K562 (cell line): ENCODE results near the gene AS3MT. TPM values are rescaled to one million over a fixed set of nuclear protein-coding genes. Genes with fewer than 3 reads are reported as not detected.

Source experiments
- ATAC-seq: fragments of 200-7000 bp; cut with Tn5 transposase; 3 replicates; pipeline ENCODE4 v1.9.1; 2020; ENCODE audit warnings: moderate library complexity
- BruUV-seq: library from RNA; stranded (reverse); fragments of 400-500 nt; replicated peaks from 2 replicates; lab custom pipeline; 2021; lab: Mats Ljungman, UMichigan
- CTCF ChIA-PET: fragments of 300-600 bp; formaldehyde crosslinking; extraction: SDS; loops from one replicate; lab custom pipeline; 2021; ENCODE audit warnings: low intra/inter-chr PET ratio; lab: Yijun Ruan, JAX
- POLR2A ChIA-PET: fragments of 300-600, 350-650 bp; sonication (Branson Sonifier 250); formaldehyde crosslinking; extraction: SDS; loops from one replicate; lab custom pipeline; 2021; ENCODE audit warnings: antibody characterized with exemption, inconsistent platforms; lab: Yijun Ruan, JAX
- DNase-seq, 4 experiments: peaks; one replicate each; pipeline versions ENCODE4 v3.0.0 to v3.0.0-alpha.2; 2011 to 2018; ENCODE audit warnings: low spot score in 3 of 4, mixed read lengths in 3 of 4; ENCODE audit errors: extremely low read depth in 1 of 4
- FAIRE-seq: peaks from 2 replicates; lab custom pipeline; 2011; peaks lifted over from hg19 to GRCh38; lab: Jason Lieb, UNC
- H2AFZ ChIP-seq: 2 replicates; pipeline ENCODE4 v1.6.0; 2011; ENCODE audit warnings: low read depth, low read length, control low read depth, inconsistent platforms
- H3K27ac ChIP-seq: fragments of 200-600 bp; 3 replicates; pipeline ENCODE4 v1.8.0; 2011; ENCODE audit warnings: low read depth, mild to moderate bottlenecking, control low read depth, inconsistent platforms, low read length, moderate library complexity, mixed read lengths; ENCODE audit errors: extremely low read depth
- H3K27me3 ChIP-seq, 2 experiments: fragments of 300-600 bp in 1 of 2; 2 replicates in 1 of 2; 3 replicates in 1 of 2; pipeline versions ENCODE4 v1.6.0 to v1.8.0; 2011; ENCODE audit warnings: inconsistent platforms in 2 of 2, low read length in 2 of 2, mild to moderate bottlenecking in 1 of 2, mixed read lengths in 1 of 2, moderate library complexity in 1 of 2; ENCODE audit not compliant: control insufficient read depth in 2 of 2, insufficient read depth in 2 of 2
- H3K36me3 ChIP-seq: fragments of 300-600 bp; 3 replicates; pipeline ENCODE4 v1.8.0; 2011; ENCODE audit warnings: mild to moderate bottlenecking, low read length, inconsistent platforms; ENCODE audit not compliant: control insufficient read depth, insufficient read depth
- H3K4me1 ChIP-seq, 2 experiments: fragments of 200-600 bp in 1 of 2; replicated peaks in 1 of 2; 2 replicates in 1 of 2; 3 replicates in 1 of 2; pipeline versions ENCODE4 v1.5.1 to v1.8.0; 2011; ENCODE audit warnings: inconsistent platforms in 2 of 2, low read length in 2 of 2, mild to moderate bottlenecking in 1 of 2, mixed read lengths in 1 of 2, moderate library complexity in 1 of 2; ENCODE audit not compliant: control insufficient read depth in 2 of 2, insufficient read depth in 2 of 2
- H3K4me2 ChIP-seq: 2 replicates; pipeline ENCODE4 v1.6.1; 2011; ENCODE audit warnings: low read length, control low read depth, inconsistent platforms, mixed read lengths; ENCODE audit not compliant: insufficient read depth
- H3K4me3 ChIP-seq: fragments of 200-600 bp; sonication (generic), shearing (Covaris generic); 2 replicates; pipeline ENCODE4 v1.5.1; 2016; ENCODE audit warnings: control low read depth, inconsistent platforms
- H3K79me2 ChIP-seq: fragments of 200-600 bp; 3 replicates; pipeline ENCODE4 v1.8.0; 2011; ENCODE audit warnings: low read length, inconsistent platforms; ENCODE audit not compliant: control insufficient read depth, insufficient read depth
- H3K9ac ChIP-seq, 2 experiments: 2 replicates each; pipeline versions ENCODE4 v1.6.0 to v1.6.1; 2011; ENCODE audit warnings: low read depth in 2 of 2, low read length in 2 of 2, control low read depth in 1 of 2, inconsistent platforms in 1 of 2, mild to moderate bottlenecking in 1 of 2, mixed read lengths in 1 of 2; ENCODE audit not compliant: insufficient read depth in 1 of 2
- H3K9me1 ChIP-seq: one replicate; pipeline ENCODE4 v1.6.0; 2011; ENCODE audit warnings: inconsistent platforms, mild to moderate bottlenecking, low read length, moderate library complexity; ENCODE audit not compliant: control insufficient read depth, insufficient read depth
- H3K9me3 ChIP-seq: replicated peaks from 2 replicates; pipeline ENCODE4 v1.5.1; 2011; ENCODE audit warnings: low read depth, low read length, inconsistent platforms; ENCODE audit not compliant: control insufficient read depth, insufficient read depth
- H4K20me1 ChIP-seq: replicated peaks from 2 replicates; pipeline ENCODE4 v1.6.1; 2011; ENCODE audit warnings: low read length, inconsistent platforms, mixed read lengths; ENCODE audit not compliant: control insufficient read depth, insufficient read depth
- ATF2 ChIP-seq: sonication (generic); formaldehyde crosslinking; IDR thresholded peaks from 2 replicates; pipeline ENCODE4 v1.8.1; 2022; ENCODE audit warnings: missing genetic modification reagents
- BRF1 ChIP-seq: IDR thresholded peaks from 3 replicates; pipeline ENCODE4 v1.6.1; 2011; ENCODE audit warnings: borderline replicate concordance, mild to moderate bottlenecking; ENCODE audit not compliant: insufficient read length; ENCODE audit errors: extremely low read depth
- EZH2 ChIP-seq: IDR thresholded peaks from 2 replicates; pipeline ENCODE4 v1.6.1; 2012; ENCODE audit warnings: low read depth, mild to moderate bottlenecking, inconsistent platforms, low read length, borderline replicate concordance
- HMG20B ChIP-seq: fragments of 250-450 bp; sonication (Bioruptor Pico); IDR thresholded peaks from 2 replicates; pipeline ENCODE4 v1.5.0; 2021; ENCODE audit warnings: mild to moderate bottlenecking
- HNRNPUL1 ChIP-seq: fragments of 200-400 bp; formaldehyde crosslinking; IDR thresholded peaks from 2 replicates; pipeline ENCODE4 v1.6.1; 2017; ENCODE audit warnings: low read length
- MBD1 ChIP-seq: fragments of 250-450 bp; sonication (Bioruptor Pico); IDR thresholded peaks from 2 replicates; pipeline ENCODE4 v1.8.0; 2022; ENCODE audit warnings: inconsistent platforms
- MXD1 ChIP-seq: fragments of 250-450 bp; sonication (Bioruptor Pico); IDR thresholded peaks from 2 replicates; pipeline ENCODE4 v1.8.0; 2021; ENCODE audit warnings: borderline replicate concordance, mild to moderate bottlenecking, moderate library complexity; ENCODE audit not compliant: poor library complexity, severe bottlenecking
- NCOA1 ChIP-seq: fragments of 450-650 bp; IDR thresholded peaks from 2 replicates; pipeline ENCODE4 v1.6.1; 2016; ENCODE audit warnings: low read depth
- NFE2 ChIP-seq: IDR thresholded peaks from 2 replicates; pipeline ENCODE4 v1.6.1; 2014; ENCODE audit warnings: antibody characterized with exemption, low read depth
- NR3C1 ChIP-seq: sonication (generic); formaldehyde crosslinking; IDR thresholded peaks from 2 replicates; pipeline ENCODE4 v1.8.1; 2022; ENCODE audit warnings: missing genetic modification reagents
- TEAD4 ChIP-seq, 2 experiments: sonication (generic) in 1 of 2; formaldehyde crosslinking in 1 of 2; IDR thresholded peaks; 2 replicates each; pipeline versions ENCODE4 v1.6.1 to v1.8.0; 2012 to 2022; ENCODE audit warnings: borderline replicate concordance in 1 of 2, inconsistent platforms in 1 of 2, low read length in 1 of 2, mild to moderate bottlenecking in 1 of 2, missing genetic modification reagents in 1 of 2
- THRA ChIP-seq: fragments of 450-650 bp; IDR thresholded peaks from 2 replicates; pipeline ENCODE4 v1.6.1; 2017; ENCODE audit warnings: mild to moderate bottlenecking, moderate library complexity
- U2AF2 ChIP-seq: fragments of 200-400 bp; formaldehyde crosslinking; optimal IDR thresholded peaks from 2 replicates; pipeline ENCODE3; 2017; ENCODE audit warnings: low read depth, mild to moderate bottlenecking, low read length
- ZBTB34 ChIP-seq: fragments of 250-450 bp; sonication (Bioruptor Pico); IDR thresholded peaks from 2 replicates; pipeline ENCODE4 v1.8.0; 2021; ENCODE audit warnings: mild to moderate bottlenecking, moderate library complexity
- WGBS: fragments of 100-300 bp; shearing (Covaris generic); methylation state at CpG from one replicate; pipeline ENCODE4 v1.1.6; 2016; ENCODE audit warnings: low coverage, mixed read lengths; ENCODE audit not compliant: insufficient coverage; ENCODE audit errors: missing lambda C conversion rate; 5-methylcytosine and 5-hydroxymethylcytosine counted together
- in situ Hi-C: fragments of 300-500 bp; cut with MboI; formaldehyde crosslinking; loops from 4 replicates; pipeline ENCODE4 v1.15.0; 2018; ENCODE audit warnings: inconsistent platforms, mixed read lengths
- intact Hi-C: fragments of 100-400 bp; cut with micrococcal nuclease; formaldehyde crosslinking; loops from 2 replicates; pipeline ENCODE4 v1.14.2; 2022
- polyA plus RNA-seq, 8 experiments: library from polyadenylated mRNA; depleted of rRNA in 4 of 8; stranded (reverse) in 5 of 8; unstranded in 3 of 8; fragments of >200 nt; fragmentation: Nextera tagmentation in 2 of 8; fragmentation: Illumina TruSeq in 1 of 8; extraction: Ambion mirVana in 2 of 8; extraction: Trizol in 1 of 8; gene quantifications; 2 replicates each; pipeline versions ENCODE4 v1.2.1 to v1.2.3, GENCODE V29; 2011 to 2014; ENCODE audit warnings: inconsistent platforms in 1 of 8, missing spikeins in 1 of 8
- total RNA-seq, 7 experiments: library from RNA; depleted of rRNA in 6 of 7; stranded (reverse); fragments of >200 nt in 6 of 7; fragmentation: Illumina TruSeq in 2 of 7; extraction: Trizol in 2 of 7; gene quantifications; 2 replicates each; pipeline versions ENCODE4 v1.2.1 to v1.2.3, GENCODE V29; 2011 to 2021; ENCODE audit warnings: low replicate concordance in 1 of 7

Gene AS3MT
- total and polyA plus RNA-seq, 9 of the 15 experiments (the other 6 are each of a cell fraction or from before 2014, with no cell fraction given) = 0.04 to 0.33 (median 0.19) TPM; not detected in 2

- H3K27me3 ChIP-seq = no peaks in the 10 kb centered on the region
- no peaks in the 10 kb centered on the region for H3K79me2 ChIP-seq
- TF ChIP-seq MXD1 (CRISPR knock-in tag) = no peak
- no peak for TF ChIP-seq NFE2
- TF ChIP-seq NCOA1 = no peak
- TF ChIP-seq HMG20B (CRISPR knock-in tag) = no peak
- no peak for TF ChIP-seq THRA
- no peak for TF ChIP-seq BRF1
- no peak for TF ChIP-seq ATF2 (CRISPR knock-in tag)
- no peak for TF ChIP-seq NR3C1 (CRISPR knock-in tag)
- TF ChIP-seq TEAD4 (IDR thresholded peaks at IDR 0.05; ENCODE audit: low read length) = no peak
- no peak for TF ChIP-seq TEAD4 (CRISPR knock-in tag; IDR thresholded peaks at IDR 0.05; ENCODE audit: borderline replicate concordance)
- TF ChIP-seq U2AF2 = no peak
- TF ChIP-seq EZH2 = no peak
- TF ChIP-seq MBD1 = no peak
- no peak for TF ChIP-seq ZBTB34 (CRISPR knock-in tag)
- no peak for TF ChIP-seq HNRNPUL1
- 62% methylated on average over 2 of the region's 2 CpGs for WGBS
- no peaks in the 10 kb centered on the region for H3K9me3 ChIP-seq
- in situ Hi-C loops = no loop called here
- no peaks in the 10 kb centered on the region for H3K36me3 ChIP-seq
- no peaks in the 10 kb centered on the region for H3K9me1 ChIP-seq
- CTCF ChIA-PET = no interaction called here
- no peak overlapping the region for H3K4me3 ChIP-seq
- intact Hi-C loops = no loop called here
- ATAC-seq = no peak
- POLR2A ChIA-PET = interaction anchor here (1.0 kb wide), 1 partner anchor 11 kb away, joined by 3 read pairs; no protein-coding TSS in a partner anchor
- H3K4me1 ChIP-seq = no peaks in the 10 kb centered on the region; a peak in 2 of 5 replicates
- FAIRE-seq = no peak
- H3K9ac ChIP-seq = no peak overlapping the region
- DNase-seq = no peak
- BruUV-seq = no TSS peak
- no peaks in the 10 kb centered on the region for H4K20me1 ChIP-seq
- H3K4me2 ChIP-seq = no peak overlapping the region
- H3K27ac ChIP-seq = no peak overlapping the region
- H2AFZ ChIP-seq = no peak overlapping the region
Observed at GRCh38 chr10:102876747-102877153, 7.5 kb downstream of the AS3MT start.
